Ishikawa (cell line): Measurements from ENCODE around the gene PXDC1.

Experiments used
- CEBPB ChIP-seq: IDR thresholded peaks from 2 replicates; pipeline ENCODE4 v1.6.1; 2012
- CREB1 ChIP-seq: IDR thresholded peaks from 2 replicates; pipeline ENCODE4 v1.6.1; 2012; ENCODE audit warnings: low read depth
- EGR1 ChIP-seq: IDR thresholded peaks from 2 replicates; pipeline ENCODE4 v1.6.1; 2012
- EP300 ChIP-seq: IDR thresholded peaks from 2 replicates; pipeline ENCODE4 v1.6.1; 2012; ENCODE audit warnings: borderline replicate concordance
- FOXM1 ChIP-seq: IDR thresholded peaks from 2 replicates; pipeline ENCODE4 v1.6.1; 2012; ENCODE audit warnings: low read depth, borderline replicate concordance
- MAX ChIP-seq: IDR thresholded peaks from 2 replicates; pipeline ENCODE4 v1.6.1; 2012
- NFIC ChIP-seq: IDR thresholded peaks from 2 replicates; pipeline ENCODE4 v1.6.1; 2012
- RAD21 ChIP-seq: IDR thresholded peaks from 2 replicates; pipeline ENCODE4 v1.6.1; 2012; ENCODE audit warnings: low read depth
- REST ChIP-seq: IDR thresholded peaks from 2 replicates; pipeline ENCODE4 v1.6.1; 2012; ENCODE audit warnings: low read depth, mild to moderate bottlenecking
- TAF1 ChIP-seq: IDR thresholded peaks from 2 replicates; pipeline ENCODE4 v1.6.1; 2012; ENCODE audit warnings: low read depth, mild to moderate bottlenecking
- TCF12 ChIP-seq: IDR thresholded peaks from 2 replicates; pipeline ENCODE4 v1.6.1; 2012; ENCODE audit warnings: low read depth
- TEAD4 ChIP-seq: IDR thresholded peaks from 2 replicates; pipeline ENCODE4 v1.6.1; 2012
- USF1 ChIP-seq: IDR thresholded peaks from 2 replicates; pipeline ENCODE4 v1.6.1; 2012
- YY1 ChIP-seq: IDR thresholded peaks from 2 replicates; pipeline ENCODE4 v1.6.1; 2012; ENCODE audit warnings: low read depth
- ZBTB7A ChIP-seq: IDR thresholded peaks from 2 replicates; pipeline ENCODE4 v1.6.1; 2012; ENCODE audit warnings: low read depth

PXDC1 gene

GRCh38 chr6:3678946-3679345 is 72.6 kb downstream of the PXDC1 start:
- no peak for TF ChIP-seq TEAD4
- TF ChIP-seq CREB1: no peak
- TF ChIP-seq USF1: no peak
- TF ChIP-seq TCF12: no peak
- no peak for TF ChIP-seq CEBPB
- TF ChIP-seq NFIC: no peak
- no peak for TF ChIP-seq TAF1
- no peak for TF ChIP-seq EP300
- TF ChIP-seq FOXM1: no peak
- no peak for TF ChIP-seq EGR1
- no peak for TF ChIP-seq RAD21
- no peak for TF ChIP-seq MAX
- no peak for TF ChIP-seq YY1
- no peak for TF ChIP-seq ZBTB7A
- no peak for TF ChIP-seq REST
